ENCODE results near the gene LIN28B. TPM values are rescaled to one million over a fixed set of nuclear protein-coding genes. Genes with fewer than 3 reads are reported as not detected.
"Not testable (repeated sequence)": the region's sequence is repeated elsewhere in the genome, so short reads cannot be mapped to it uniquely, and the experiment has no call there.

LIN28B gene
- total RNA-seq, 1 experiment from 2014 or later: 0.25 TPM

GRCh38 chr6:104952911-104953399 is 4.0 kb upstream of the LIN28B start:
- Histone ChIP-seq H3K79me2 (ENCODE audit: insufficient read depth, low read length) (no peaks in the 10 kb centered on the region), H3K27me3 (ENCODE audit: insufficient read depth, low read length) (no peaks in the 10 kb centered on the region), H3K4me1 (ENCODE audit: control insufficient read depth in 1 of 2, insufficient read depth in 2 of 2, low read length in 2 of 2) (peaks cover 0 to 2% of the 10 kb centered on the region in 2 experiments; a peak in 1 of 4 replicates), H3K36me3 (ENCODE audit: control insufficient read depth in 1 of 2, insufficient read depth in 2 of 2, low read length in 2 of 2) (no peaks in the 10 kb centered on the region), H3K9me3 (ENCODE audit: control insufficient read depth in 1 of 2, insufficient read depth in 1 of 2, low read depth in 1 of 2, low read length in 2 of 2) (no peaks in the 10 kb centered on the region), H3K27ac (ENCODE audit: low read depth, low read length) (no peak overlapping the region), H4K20me1 (ENCODE audit: insufficient read depth) (no peaks in the 10 kb centered on the region), H3K9ac (ENCODE audit: low read length) (no peak overlapping the region), H3K9me2 (ENCODE audit: insufficient read depth) (no peaks in the 10 kb centered on the region), H3K4me2 (ENCODE audit: low read length) (no peak overlapping the region), H3K4me3 (replicated peaks in 1 of 2; ENCODE audit: low read depth in 1 of 2, low read length in 2 of 2) (no peak overlapping the region), H2AFZ (ENCODE audit: low read depth, low read length, poor library complexity, severe bottlenecking) (no peak overlapping the region)
- DNase-seq (ENCODE audit: low read depth, low spot score): no peak
- no TSS peak for BruUV-seq (replicated peaks)
- ChIA-PET CTCF (no interaction called here), RAD21 (ENCODE audit: low non-redundant PET in 1 of 2, low total read pairs in 2 of 2, uncharacterized antibody in 2 of 2, unreplicated experiment in 2 of 2) (no interaction called here), POLR2A (no interaction called here)
- no peak for TF ChIP-seq EZH2 (IDR thresholded peaks at IDR 0.05)
- no peak for TF ChIP-seq EZH2phosphoT487 (IDR thresholded peaks at IDR 0.05; ENCODE audit: borderline replicate concordance)
- TF ChIP-seq ZFX (IDR thresholded peaks at IDR 0.05): no peak
- TF ChIP-seq, protein P1, sequence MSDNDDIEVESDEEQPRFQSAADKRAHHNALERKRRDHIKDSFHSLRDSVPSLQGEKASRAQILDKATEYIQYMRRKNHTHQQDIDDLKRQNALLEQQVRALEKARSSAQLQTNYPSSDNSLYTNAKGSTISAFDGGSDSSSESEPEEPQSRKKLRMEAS (IDR thresholded peaks at IDR 0.05): no peak
- TF ChIP-seq CEBPB (IDR thresholded peaks at IDR 0.05; ENCODE audit: low read depth): no peak
- TF ChIP-seq, protein P2, sequence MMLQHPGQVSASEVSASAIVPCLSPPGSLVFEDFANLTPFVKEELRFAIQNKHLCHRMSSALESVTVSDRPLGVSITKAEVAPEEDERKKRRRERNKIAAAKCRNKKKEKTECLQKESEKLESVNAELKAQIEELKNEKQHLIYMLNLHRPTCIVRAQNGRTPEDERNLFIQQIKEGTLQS (IDR thresholded peaks at IDR 0.05): no peak
- intact Hi-C loops (cut with micrococcal nuclease): no loop called here
- ATAC-seq: no peak

- BruUV-seq (replicated peaks); H2AFZ ChIP-seq (ENCODE audit: low read depth, low read length, poor library complexity, severe bottlenecking); H3K9me3 ChIP-seq (ENCODE audit: control insufficient read depth in 1 of 2, insufficient read depth in 1 of 2, low read depth in 1 of 2, low read length in 2 of 2); ATAC-seq; H3K9ac ChIP-seq (ENCODE audit: low read length); RAD21 ChIA-PET (ENCODE audit: low non-redundant PET in 1 of 2, low total read pairs in 2 of 2, uncharacterized antibody in 2 of 2, unreplicated experiment in 2 of 2); H3K9me2 ChIP-seq (ENCODE audit: insufficient read depth); H3K27ac ChIP-seq (ENCODE audit: low read depth, low read length); DNase-seq (ENCODE audit: low read depth, low spot score); H3K36me3 ChIP-seq (ENCODE audit: control insufficient read depth in 1 of 2, insufficient read depth in 2 of 2, low read length in 2 of 2); H3K4me1 ChIP-seq (ENCODE audit: control insufficient read depth in 1 of 2, insufficient read depth in 2 of 2, low read length in 2 of 2); CTCF ChIA-PET; H3K79me2 ChIP-seq (ENCODE audit: insufficient read depth, low read length); intact Hi-C loops (cut with micrococcal nuclease); H4K20me1 ChIP-seq (ENCODE audit: insufficient read depth); POLR2A ChIA-PET; H3K4me3 ChIP-seq (replicated peaks in 1 of 2; ENCODE audit: low read depth in 1 of 2, low read length in 2 of 2); H3K27me3 ChIP-seq (ENCODE audit: insufficient read depth, low read length); H3K4me2 ChIP-seq (ENCODE audit: low read length): not testable (repeated sequence)
These were observed 3.3 kb upstream of the LIN28B start for GRCh38 chr6:104953400-104954189.

Measured in HCT116 (cell line).